Measurements from ENCODE around the gene CFAP77. TPM values are rescaled to one million over a fixed set of nuclear protein-coding genes. Genes with fewer than 3 reads are reported as not detected.
A peak's percentile ranks its signal among the peaks of the same experiment; 100 is the strongest.

CFAP77 gene
- total RNA-seq, 6 donors from 2014 or later, result 0.78 to 16.7 (median 2.7) TPM; not detected in 1

GRCh38 chr9:132411091-132411508, 1.1 kb downstream of the CFAP77 start:
- DNase-seq (peak; percentile 38 to 81), ATAC-seq (ENCODE audit: low FRiP score in 2 of 2) (peak; percentile 30 to 47)
- Histone ChIP-seq H3K4me1 (peaks cover 18 to 32% (median 23%) of the 10 kb centered on the region in 4 donors), H3K4me3 (peak overlapping the region in 3 of 4 donors; percentile 54 to 56 (median 54)), H3K9me3 (no peaks in the 10 kb centered on the region), H3K36me3 (no peaks in the 10 kb centered on the region), H3K27me3 (peaks cover 0 to 28% (median 8%) of the 10 kb centered on the region in 4 donors), H3K27ac (no peak overlapping the region)
- TF ChIP-seq POLR2A (IDR thresholded peaks at IDR 0.05), result no peak
- no peak for TF ChIP-seq EP300 (IDR thresholded peaks at IDR 0.05)
- peak; percentile 33 to 71 (median 54) for TF ChIP-seq CTCF (IDR thresholded peaks at IDR 0.05)
- no peak for TF ChIP-seq POLR2AphosphoS5 (IDR thresholded peaks at IDR 0.05)
- WGBS, 2 donors, result 1 to 2% methylated on average over 20 of the region's 20 CpGs

- DNase-seq, result no peak
- peaks cover 0 to 28% (median 8%) of the 10 kb centered on the region in 4 donors for H3K27me3 ChIP-seq
- H3K27ac ChIP-seq, result no peak overlapping the region
- peaks cover 15 to 27% (median 19%) of the 10 kb centered on the region in 4 donors for H3K4me1 ChIP-seq
- H3K9me3 ChIP-seq, result no peaks in the 10 kb centered on the region
- ATAC-seq (ENCODE audit: low FRiP score in 2 of 2), result no peak
- H3K36me3 ChIP-seq, result no peaks in the 10 kb centered on the region
- H3K4me3 ChIP-seq, result no peak overlapping the region
- WGBS, 2 donors, result 3 to 4% methylated on average over 8 of the region's 8 CpGs
- TF ChIP-seq CTCF (IDR thresholded peaks at IDR 0.05), result peak in 3 of 6 experiments; percentile 15 to 44 (median 43)
- no peak for TF ChIP-seq POLR2A (IDR thresholded peaks at IDR 0.05)
Observed at GRCh38 chr9:132412089-132412488, 2.1 kb downstream of the CFAP77 start.

- Histone ChIP-seq H3K4me3 (no peak overlapping the region), H3K36me3 (no peaks in the 10 kb centered on the region), H3K27me3 (peaks cover 0 to 28% (median 8%) of the 10 kb centered on the region in 4 donors), H3K9me3 (no peaks in the 10 kb centered on the region), H3K27ac (no peak overlapping the region), H3K4me1 (peaks cover 14 to 23% (median 17%) of the 10 kb centered on the region in 4 donors)
- TF ChIP-seq POLR2AphosphoS5 (IDR thresholded peaks at IDR 0.05), result no peak
- no peak for TF ChIP-seq POLR2A (IDR thresholded peaks at IDR 0.05)
- TF ChIP-seq EP300 (IDR thresholded peaks at IDR 0.05), result no peak
- TF ChIP-seq CTCF (IDR thresholded peaks at IDR 0.05), result no peak
- no peak for ATAC-seq (ENCODE audit: low FRiP score in 2 of 2)
- no peak for DNase-seq
- WGBS, 2 donors, result 50 to 64% methylated on average over 5 of the region's 5 CpGs
Observed at GRCh38 chr9:132413926-132414325, 3.9 kb downstream of the CFAP77 start.

- ATAC-seq (ENCODE audit: low FRiP score in 2 of 2), result no peak
- no peak for DNase-seq
- Histone ChIP-seq H3K4me1 (peaks cover 14 to 18% (median 16%) of the 10 kb centered on the region in 4 donors), H3K36me3 (no peaks in the 10 kb centered on the region), H3K27ac (no peak overlapping the region), H3K4me3 (no peak overlapping the region), H3K27me3 (peaks cover 0 to 26% (median 8%) of the 10 kb centered on the region in 4 donors), H3K9me3 (no peaks in the 10 kb centered on the region)
- TF ChIP-seq POLR2AphosphoS5 (IDR thresholded peaks at IDR 0.05) (no peak), EP300 (IDR thresholded peaks at IDR 0.05) (no peak), POLR2A (IDR thresholded peaks at IDR 0.05) (no peak), CTCF (IDR thresholded peaks at IDR 0.05) (no peak)
- 60 to 69% methylated on average over 7 of the region's 7 CpGs for WGBS, 2 donors
Observed at GRCh38 chr9:132414731-132415130, 4.7 kb downstream of the CFAP77 start.

- H3K4me1 ChIP-seq, result peaks cover 11 to 13% (median 12%) of the 10 kb centered on the region in 4 donors
- H3K9me3 ChIP-seq, result no peaks in the 10 kb centered on the region
- peaks cover 0 to 24% (median 6%) of the 10 kb centered on the region in 4 donors for H3K27me3 ChIP-seq
- no peak for ATAC-seq (ENCODE audit: low FRiP score in 2 of 2)
- WGBS, 2 donors, result 36 to 46% methylated on average over 12 of the region's 12 CpGs
- no peaks in the 10 kb centered on the region for H3K36me3 ChIP-seq
- no peak overlapping the region for H3K4me3 ChIP-seq
- DNase-seq, result no peak
- TF ChIP-seq POLR2AphosphoS5 (IDR thresholded peaks at IDR 0.05) (no peak), EP300 (IDR thresholded peaks at IDR 0.05) (no peak), POLR2A (IDR thresholded peaks at IDR 0.05) (no peak), CTCF (IDR thresholded peaks at IDR 0.05) (no peak)
- H3K27ac ChIP-seq, result no peak overlapping the region
Observed at GRCh38 chr9:132415181-132415580, 5.2 kb downstream of the CFAP77 start.
